ENCODE results near the gene ACTR3.

- TF ChIP-seq CTCF (IDR thresholded peaks at IDR 0.05) (no peak), POLR2AphosphoS5 (IDR thresholded peaks at IDR 0.05) (no peak), EP300 (IDR thresholded peaks at IDR 0.05) (no peak), POLR2A (IDR thresholded peaks at IDR 0.05) (no peak)
Measured at GRCh38 chr2:113922335-113922734, 32.4 kb downstream of the ACTR3 start.
